Subcutaneous abdominal adipose tissue (tissue), 5 donors: ENCODE data around the gene FLYWCH1.
"Not testable (repeated sequence)": the region's sequence is repeated elsewhere in the genome, so short reads cannot be mapped to it uniquely, and the experiment has no call there.

Experiments
- H3K27ac ChIP-seq: one replicate; pipeline ENCODE4 v1.7.0; 2013; ENCODE audit warnings: low read depth, mild to moderate bottlenecking, inconsistent platforms, low read length, moderate library complexity
- H3K27me3 ChIP-seq, 5 donors: one replicate each; pipeline ENCODE4 v1.7.0; 2013; ENCODE audit warnings: low read length in 5 of 5, inconsistent platforms in 1 of 5; ENCODE audit not compliant: control insufficient read depth in 5 of 5, insufficient read depth in 4 of 5
- H3K36me3 ChIP-seq, 5 donors: one replicate each; pipeline ENCODE4 v1.7.0; 2013; ENCODE audit warnings: low read length in 5 of 5; ENCODE audit not compliant: control insufficient read depth in 5 of 5, insufficient read depth in 5 of 5
- H3K4me1 ChIP-seq, 5 donors: one replicate each; pipeline ENCODE4 v1.7.0; 2013; ENCODE audit warnings: low read length in 5 of 5, mild to moderate bottlenecking in 3 of 5, moderate library complexity in 1 of 5; ENCODE audit not compliant: control insufficient read depth in 5 of 5, insufficient read depth in 5 of 5
- H3K4me3 ChIP-seq, 5 donors: one replicate each; pipeline ENCODE4 v1.7.0; 2013; ENCODE audit warnings: low read length in 5 of 5, low read depth in 1 of 5
- H3K9ac ChIP-seq, 5 donors: one replicate each; pipeline ENCODE4 v1.7.0; 2013; ENCODE audit warnings: low read length in 5 of 5, mild to moderate bottlenecking in 4 of 5, moderate library complexity in 3 of 5
- H3K9me3 ChIP-seq, 5 donors: one replicate each; pipeline ENCODE4 v1.7.0; 2013; ENCODE audit warnings: low read length in 5 of 5; ENCODE audit not compliant: control insufficient read depth in 5 of 5
- donor health status: healthy.
- donor health status: healthy.
- donor health status: healthy.
- donor health status: healthy.
- donor health status: healthy.

FLYWCH1 gene

DNA sequence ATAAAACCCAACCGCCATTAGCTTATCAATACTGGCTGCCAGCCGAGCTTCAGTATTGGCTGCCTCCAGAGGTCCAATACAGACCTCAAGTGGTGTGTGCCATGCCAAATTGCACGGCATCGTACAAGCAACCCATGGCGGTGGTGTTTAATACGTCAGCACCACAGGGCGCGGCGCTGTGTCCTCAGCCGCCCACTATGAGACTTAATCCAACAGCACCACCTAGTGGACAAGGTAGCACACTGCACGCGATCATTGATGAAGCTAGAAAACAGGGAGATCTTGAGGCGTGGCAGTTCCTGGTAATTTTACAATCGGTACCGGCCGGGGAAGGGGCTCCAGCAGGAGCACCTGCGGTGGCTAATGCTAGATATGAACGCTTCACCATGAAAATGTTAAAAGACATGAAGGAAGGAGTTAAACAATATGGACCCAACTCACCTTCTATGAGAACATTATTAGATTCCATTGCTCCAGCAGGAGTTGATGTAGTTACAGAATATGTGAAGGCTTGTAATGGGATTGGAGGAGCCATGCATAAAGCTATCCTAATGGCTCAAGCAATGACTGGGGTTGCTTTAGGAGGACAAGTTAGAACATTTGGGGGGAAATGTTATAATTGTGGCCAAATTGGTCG, 15.4 kb downstream of the FLYWCH1 start:
- Histone ChIP-seq H3K36me3 (peaks cover 0 to 35% (median 28%) of the 10 kb centered on the region in 5 donors), H3K4me3 (peak overlapping the region in 4 of 5 donors; percentile 40 to 56 (median 52)), H3K9ac (peak overlapping the region in 1 of 5 donors; percentile 14), H3K9me3 (no peaks in the 10 kb centered on the region), H3K27me3 (no peaks in the 10 kb centered on the region), H3K4me1 (peaks cover 1 to 8% (median 7%) of the 10 kb centered on the region in 5 donors), H3K27ac (no peak overlapping the region)

DNA sequence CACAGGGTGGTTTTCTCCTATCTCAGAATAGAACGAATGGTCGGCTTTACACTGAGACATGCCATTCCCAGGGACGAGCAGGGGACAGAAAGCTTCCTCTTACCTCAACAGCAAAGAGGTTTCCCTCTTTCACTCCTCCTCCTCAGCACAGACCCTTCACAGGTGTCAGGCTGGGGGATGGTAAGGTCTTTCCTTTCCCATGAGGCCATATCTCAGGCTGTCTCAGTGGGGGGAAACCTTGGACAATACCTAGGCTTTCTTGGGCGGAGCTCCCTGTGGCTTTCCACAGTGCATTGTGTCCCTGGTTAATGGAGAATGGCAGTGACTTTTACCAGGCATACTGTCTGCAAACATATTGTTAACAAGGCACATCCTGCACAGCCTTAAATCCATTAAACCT, 16.4 kb downstream of the FLYWCH1 start:
- not testable (repeated sequence) for H3K27me3 ChIP-seq, H3K4me3 ChIP-seq, H3K4me1 ChIP-seq, H3K9ac ChIP-seq, H3K9me3 ChIP-seq, H3K27ac ChIP-seq
- peaks cover 0 to 36% (median 26%) of the 10 kb centered on the region in 5 donors for H3K36me3 ChIP-seq

DNA sequence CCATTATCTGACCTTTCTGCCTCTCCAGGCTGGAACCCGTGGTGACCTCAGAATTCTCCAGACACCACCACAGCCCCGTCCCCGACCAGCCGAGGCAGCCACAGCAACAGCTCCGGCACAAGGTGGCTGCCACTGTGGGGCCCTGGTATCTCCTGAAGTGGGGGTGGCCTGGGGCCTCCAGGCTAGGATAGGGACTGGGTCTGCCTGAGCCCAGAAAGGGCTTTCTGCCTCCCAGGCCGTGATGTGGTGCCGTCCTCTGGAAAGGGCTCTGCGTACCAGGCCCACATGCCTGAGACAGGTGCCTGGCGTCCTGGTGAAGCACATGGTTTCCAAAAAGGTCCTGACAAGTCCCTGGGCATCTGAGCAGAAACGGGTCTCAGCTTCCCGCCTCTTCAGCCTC, 17.1 kb downstream of the FLYWCH1 start:
- peaks cover 1 to 8% (median 7%) of the 10 kb centered on the region in 5 donors for H3K4me1 ChIP-seq
- H3K27ac ChIP-seq = no peak overlapping the region
- no peak overlapping the region for H3K4me3 ChIP-seq
- no peaks in the 10 kb centered on the region for H3K27me3 ChIP-seq
- H3K9ac ChIP-seq = no peak overlapping the region
- H3K9me3 ChIP-seq = no peaks in the 10 kb centered on the region
- H3K36me3 ChIP-seq = peaks cover 0 to 42% (median 32%) of the 10 kb centered on the region in 5 donors

DNA sequence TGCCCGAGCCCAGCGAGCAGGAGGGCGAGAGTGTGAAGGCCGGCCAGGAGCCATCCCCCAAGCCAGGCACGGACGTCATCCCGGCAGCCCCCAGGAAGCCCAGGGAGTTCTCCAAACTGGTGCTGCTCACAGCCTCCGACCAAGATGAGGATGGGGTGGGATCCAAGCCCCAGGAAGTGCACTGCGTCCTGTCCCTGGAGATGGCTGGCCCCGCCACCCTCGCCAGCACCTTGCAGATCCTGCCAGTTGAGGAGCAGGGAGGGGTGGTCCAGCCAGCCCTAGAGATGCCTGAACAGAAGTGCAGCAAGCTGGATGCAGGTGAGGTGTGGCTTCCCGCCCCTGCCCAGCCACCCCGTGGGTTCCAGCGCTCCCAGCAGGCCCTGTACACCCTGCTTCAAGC, 18.0 kb downstream of the FLYWCH1 start:
- Histone ChIP-seq H3K36me3 (peaks cover 0 to 50% (median 38%) of the 10 kb centered on the region in 5 donors), H3K27me3 (no peaks in the 10 kb centered on the region), H3K27ac (no peak overlapping the region)

DNA sequence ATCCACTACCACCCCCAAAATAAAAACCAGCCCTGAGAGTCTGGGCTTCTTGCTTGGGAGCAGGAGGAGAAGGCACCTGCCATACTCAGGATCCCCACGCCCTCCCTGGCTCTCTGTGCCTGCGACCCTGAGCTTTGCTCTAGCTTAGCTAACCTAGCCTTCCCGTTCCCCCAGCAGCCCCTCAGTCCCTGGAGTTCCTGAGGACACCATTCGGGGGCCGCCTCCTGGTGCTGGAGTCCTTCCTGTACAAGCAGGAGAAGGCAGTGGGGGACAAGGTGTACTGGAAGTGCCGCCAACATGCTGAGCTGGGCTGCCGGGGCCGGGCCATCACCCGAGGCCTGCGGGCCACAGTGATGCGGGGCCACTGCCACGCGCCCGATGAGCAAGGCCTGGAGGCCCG, 18.5 kb downstream of the FLYWCH1 start:
- Histone ChIP-seq H3K27me3 (no peaks in the 10 kb centered on the region), H3K4me1 (peaks cover 0 to 8% (median 7%) of the 10 kb centered on the region in 5 donors), H3K9me3 (no peaks in the 10 kb centered on the region), H3K36me3 (peaks cover 0 to 51% (median 38%) of the 10 kb centered on the region in 5 donors), H3K4me3 (no peak overlapping the region), H3K27ac (no peak overlapping the region), H3K9ac (no peak overlapping the region)

More for the DNA sequence above, 18.0 kb downstream of the FLYWCH1 start:
- H3K4me1 ChIP-seq = peaks cover 0 to 8% (median 7%) of the 10 kb centered on the region in 5 donors
- no peaks in the 10 kb centered on the region for H3K9me3 ChIP-seq
- no peak overlapping the region for H3K9ac ChIP-seq
- no peak overlapping the region for H3K4me3 ChIP-seq

DNA sequence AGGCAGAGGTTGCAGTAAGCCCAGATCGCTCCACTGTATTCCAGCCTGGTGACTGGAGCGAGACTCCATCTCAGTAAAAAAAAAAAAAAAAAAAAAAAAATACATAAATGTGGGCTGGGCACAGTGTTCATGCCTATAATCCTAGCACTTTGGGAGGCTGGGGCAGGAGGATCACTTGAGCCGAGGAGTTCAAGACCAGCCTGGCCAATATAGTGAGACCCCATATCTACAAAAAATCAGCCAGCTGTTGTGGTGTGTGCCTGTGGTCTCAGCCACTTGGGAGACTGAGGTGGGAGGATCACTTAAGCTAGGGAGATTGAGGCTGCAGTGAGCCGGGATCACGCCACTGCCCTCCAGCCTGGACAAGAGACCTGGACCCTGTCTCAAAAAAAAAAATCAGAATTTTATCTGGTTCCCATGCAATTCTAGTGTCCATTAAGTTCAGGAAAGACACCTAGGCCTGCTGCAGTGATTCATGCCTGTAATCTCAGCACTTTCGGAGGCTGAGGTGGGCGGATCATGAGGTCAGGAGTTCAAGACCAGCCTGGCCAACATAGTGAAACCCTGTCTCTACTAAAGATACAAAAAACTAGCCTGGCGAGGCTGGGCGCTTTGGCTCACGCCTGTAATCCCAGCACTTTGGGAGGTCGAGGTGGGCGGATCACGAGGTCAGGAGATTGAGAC, 19.6 kb downstream of the FLYWCH1 start:
- H3K9me3 ChIP-seq, H3K27ac ChIP-seq: not testable (repeated sequence)

DNA sequence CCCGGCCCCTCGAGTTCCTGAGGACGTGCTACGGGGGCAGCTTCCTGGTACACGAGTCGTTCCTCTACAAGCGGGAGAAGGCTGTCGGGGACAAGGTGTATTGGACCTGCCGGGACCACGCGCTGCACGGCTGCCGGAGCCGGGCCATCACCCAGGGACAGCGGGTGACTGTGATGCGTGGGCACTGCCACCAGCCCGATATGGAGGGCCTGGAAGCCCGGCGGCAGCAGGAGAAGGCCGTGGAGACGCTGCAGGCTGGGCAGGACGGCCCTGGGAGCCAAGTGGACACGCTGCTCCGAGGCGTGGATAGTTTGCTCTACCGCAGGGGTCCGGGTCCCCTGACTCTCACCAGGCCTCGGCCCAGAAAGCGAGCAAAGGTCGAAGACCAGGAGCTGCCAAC, 21.4 kb downstream of the FLYWCH1 start:
- Histone ChIP-seq H3K4me1 (no peaks in the 10 kb centered on the region), H3K9ac (no peak overlapping the region), H3K9me3 (no peaks in the 10 kb centered on the region), H3K27me3 (no peaks in the 10 kb centered on the region), H3K27ac (no peak overlapping the region), H3K4me3 (no peak overlapping the region), H3K36me3 (peaks cover 0 to 78% (median 64%) of the 10 kb centered on the region in 5 donors)

More for the DNA sequence above, 19.6 kb downstream of the FLYWCH1 start:
- not testable (repeated sequence) for H3K4me1 ChIP-seq, H3K4me3 ChIP-seq, H3K9ac ChIP-seq, H3K27me3 ChIP-seq
- peaks cover 0 to 60% (median 46%) of the 10 kb centered on the region in 5 donors for H3K36me3 ChIP-seq

DNA sequence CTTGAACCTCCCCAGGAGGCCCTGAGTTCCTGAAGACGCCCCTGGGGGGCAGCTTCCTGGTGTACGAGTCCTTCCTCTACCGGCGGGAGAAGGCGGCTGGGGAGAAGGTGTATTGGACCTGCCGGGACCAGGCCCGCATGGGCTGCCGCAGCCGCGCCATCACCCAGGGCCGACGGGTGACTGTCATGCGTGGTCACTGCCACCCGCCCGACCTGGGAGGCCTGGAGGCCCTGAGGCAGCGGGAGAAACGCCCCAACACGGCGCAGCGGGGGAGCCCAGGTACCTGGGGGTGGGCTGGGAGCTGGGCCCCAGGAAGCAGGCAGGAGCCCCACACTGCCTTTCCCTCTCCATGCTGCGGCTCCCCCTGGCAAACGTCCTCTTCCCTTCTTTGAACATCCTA, 22.0 kb downstream of the FLYWCH1 start:
- Histone ChIP-seq H3K36me3 (peaks cover 0 to 81% (median 67%) of the 10 kb centered on the region in 5 donors), H3K27me3 (no peaks in the 10 kb centered on the region)

DNA sequence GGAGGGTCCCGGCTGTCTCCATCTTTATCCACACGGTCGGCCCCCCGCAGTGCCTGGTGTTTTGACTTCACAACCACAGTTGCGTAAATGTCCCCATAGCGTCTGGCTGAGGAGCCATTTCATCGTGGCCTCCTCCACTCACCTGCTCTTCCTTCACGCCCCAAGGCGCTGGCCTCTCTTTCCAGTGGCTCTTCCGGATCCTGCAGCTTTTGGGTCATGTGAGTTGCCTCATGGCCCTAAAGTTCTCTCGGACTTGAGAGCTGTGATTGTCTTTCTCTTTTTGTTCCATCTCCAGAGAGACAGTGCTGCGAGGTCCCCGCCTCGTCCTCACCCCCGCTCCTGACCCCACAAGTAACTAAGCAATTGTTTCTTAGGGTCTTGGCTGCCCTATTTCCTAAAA, 22.7 kb downstream of the FLYWCH1 start:
- Histone ChIP-seq H3K27me3 (no peaks in the 10 kb centered on the region), H3K27ac (no peak overlapping the region), H3K9ac (no peak overlapping the region), H3K4me3 (no peak overlapping the region), H3K36me3 (peaks cover 0 to 84% (median 72%) of the 10 kb centered on the region in 5 donors), H3K4me1 (no peaks in the 10 kb centered on the region), H3K9me3 (no peaks in the 10 kb centered on the region)

More for the DNA sequence above, 22.0 kb downstream of the FLYWCH1 start:
- Histone ChIP-seq H3K4me1 (no peaks in the 10 kb centered on the region), H3K4me3 (no peak overlapping the region), H3K9ac (no peak overlapping the region), H3K27ac (no peak overlapping the region), H3K9me3 (no peaks in the 10 kb centered on the region)

DNA sequence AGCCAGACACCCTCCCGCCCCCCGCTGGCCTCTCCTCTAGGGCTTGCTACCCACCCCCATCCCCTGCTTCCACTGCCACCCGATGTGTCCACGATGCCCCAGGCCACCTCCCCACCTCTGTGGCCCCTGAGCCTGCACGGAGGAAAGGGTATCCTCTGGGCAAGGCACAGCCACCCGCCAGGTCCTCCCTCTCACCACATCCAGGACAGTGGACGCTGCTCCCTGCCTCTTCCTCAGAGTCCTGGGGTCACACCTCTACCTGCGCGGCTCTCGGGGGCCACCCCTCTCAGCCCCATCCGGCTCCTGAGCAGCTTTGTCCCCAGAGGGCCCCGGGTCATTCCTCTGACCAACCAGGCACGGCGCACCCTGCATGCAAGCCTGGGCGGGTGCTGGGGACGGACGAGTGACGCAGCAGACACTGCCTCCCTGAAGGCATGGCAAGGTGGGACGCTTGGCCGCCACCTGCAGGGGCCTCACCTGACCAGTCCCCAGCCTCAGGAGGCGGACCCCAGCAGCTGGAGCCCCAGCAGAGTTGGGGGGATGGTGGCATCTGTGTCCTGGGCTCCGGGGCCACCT, 24.8 kb downstream of the FLYWCH1 start:
- Histone ChIP-seq H3K36me3 (peaks cover 0 to 84% (median 77%) of the 10 kb centered on the region in 5 donors), H3K4me3 (no peak overlapping the region), H3K9me3 (no peaks in the 10 kb centered on the region), H3K27ac (no peak overlapping the region), H3K9ac (no peak overlapping the region), H3K4me1 (no peaks in the 10 kb centered on the region), H3K27me3 (no peaks in the 10 kb centered on the region)
